PC-9 (cell line): ENCODE results near the gene CFAP99.
"Not testable (repeated sequence)": the region's sequence is repeated elsewhere in the genome, so short reads cannot be mapped to it uniquely, and the experiment has no call there.

Source experiments
- EZH2 ChIP-seq: fragments of 200-600 bp; sonication (generic); IDR thresholded peaks from 2 replicates; pipeline ENCODE4 v1.8.0; 2017; ENCODE audit warnings: antibody characterized with exemption, low read depth
- TF ChIP-seq, protein P1 (sequence below): fragments of 200-600 bp; sonication (generic); conservative IDR thresholded peaks from 2 replicates; pipeline ENCODE4 v1.6.1; 2017; ENCODE audit warnings: mixed run types, antibody characterized with exemption, mild to moderate bottlenecking, moderate library complexity

GRCh38 chr4:2429945-2430757, 11.4 kb downstream of the CFAP99 start:
- TF ChIP-seq, protein P1, sequence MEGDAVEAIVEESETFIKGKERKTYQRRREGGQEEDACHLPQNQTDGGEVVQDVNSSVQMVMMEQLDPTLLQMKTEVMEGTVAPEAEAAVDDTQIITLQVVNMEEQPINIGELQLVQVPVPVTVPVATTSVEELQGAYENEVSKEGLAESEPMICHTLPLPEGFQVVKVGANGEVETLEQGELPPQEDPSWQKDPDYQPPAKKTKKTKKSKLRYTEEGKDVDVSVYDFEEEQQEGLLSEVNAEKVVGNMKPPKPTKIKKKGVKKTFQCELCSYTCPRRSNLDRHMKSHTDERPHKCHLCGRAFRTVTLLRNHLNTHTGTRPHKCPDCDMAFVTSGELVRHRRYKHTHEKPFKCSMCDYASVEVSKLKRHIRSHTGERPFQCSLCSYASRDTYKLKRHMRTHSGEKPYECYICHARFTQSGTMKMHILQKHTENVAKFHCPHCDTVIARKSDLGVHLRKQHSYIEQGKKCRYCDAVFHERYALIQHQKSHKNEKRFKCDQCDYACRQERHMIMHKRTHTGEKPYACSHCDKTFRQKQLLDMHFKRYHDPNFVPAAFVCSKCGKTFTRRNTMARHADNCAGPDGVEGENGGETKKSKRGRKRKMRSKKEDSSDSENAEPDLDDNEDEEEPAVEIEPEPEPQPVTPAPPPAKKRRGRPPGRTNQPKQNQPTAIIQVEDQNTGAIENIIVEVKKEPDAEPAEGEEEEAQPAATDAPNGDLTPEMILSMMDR: not testable (repeated sequence)
- TF ChIP-seq EZH2: not testable (repeated sequence)
